H9 (cell line): ENCODE results near the gene CDH13. TPM values are rescaled to one million over a fixed set of nuclear protein-coding genes. Genes with fewer than 3 reads are reported as not detected.

Experiments used
- DNase-seq: peaks from one replicate; pipeline ENCODE4 v3.0.0-alpha.2; 2017
- H2AFZ ChIP-seq: one replicate; pipeline ENCODE4 v1.6.1; 2013; ENCODE audit warnings: mild to moderate bottlenecking, low read length, control low read depth, moderate library complexity
- H2AK5ac ChIP-seq: 2 replicates; pipeline ENCODE4 v1.6.1; 2013; ENCODE audit warnings: low read length, control low read depth, mixed read lengths; ENCODE audit not compliant: insufficient read length
- H2BK120ac ChIP-seq: one replicate; pipeline ENCODE4 v1.6.1; 2013; ENCODE audit warnings: low read depth, mild to moderate bottlenecking, low read length, control low read depth, inconsistent platforms; ENCODE audit not compliant: poor library complexity, severe bottlenecking
- H2BK12ac ChIP-seq: 2 replicates; pipeline ENCODE4 v1.6.1; 2013; ENCODE audit warnings: low read length, control low read depth, mixed read lengths, low read depth; ENCODE audit not compliant: insufficient read length
- H2BK15ac ChIP-seq: 2 replicates; pipeline ENCODE4 v1.6.1; 2013; ENCODE audit warnings: low read depth, low read length, control low read depth
- H2BK20ac ChIP-seq: one replicate; pipeline ENCODE4 v1.6.1; 2013; ENCODE audit warnings: low read depth, mild to moderate bottlenecking, low read length, control low read depth, inconsistent platforms; ENCODE audit not compliant: poor library complexity, severe bottlenecking
- H2BK5ac ChIP-seq: 2 replicates; pipeline ENCODE4 v1.6.1; 2013; ENCODE audit warnings: low read length, control low read depth, mixed read lengths; ENCODE audit not compliant: insufficient read length
- H3K14ac ChIP-seq: 2 replicates; pipeline ENCODE4 v1.6.1; 2013; ENCODE audit warnings: low read length, control low read depth; ENCODE audit not compliant: insufficient read depth
- H3K18ac ChIP-seq: 2 replicates; pipeline ENCODE4 v1.6.1; 2013; ENCODE audit warnings: low read depth, mild to moderate bottlenecking, mixed read lengths, low read length, control low read depth; ENCODE audit not compliant: insufficient read length
- H3K23ac ChIP-seq: 2 replicates; pipeline ENCODE4 v1.6.1; 2013; ENCODE audit warnings: low read length, control low read depth, mixed read lengths, low read depth; ENCODE audit not compliant: insufficient read length
- H3K23me2 ChIP-seq: 2 replicates; pipeline ENCODE4 v1.6.1; 2013; ENCODE audit warnings: low read depth, mild to moderate bottlenecking, mixed read lengths, low read length, control low read depth; ENCODE audit not compliant: insufficient read length, poor library complexity, severe bottlenecking
- H3K27ac ChIP-seq: 2 replicates; pipeline ENCODE4 v1.5.1; 2013; ENCODE audit warnings: low read length, control low read depth, mixed read lengths, low read depth; ENCODE audit not compliant: insufficient read length
- H3K27me3 ChIP-seq: 2 replicates; pipeline ENCODE4 v1.6.1; 2013; ENCODE audit warnings: low read length, control low read depth, inconsistent platforms; ENCODE audit not compliant: insufficient read depth
- H3K4ac ChIP-seq: 2 replicates; pipeline ENCODE4 v1.6.1; 2013; ENCODE audit warnings: low read depth, mild to moderate bottlenecking, control low read depth, inconsistent platforms, low read length, moderate library complexity
- H3K4me1 ChIP-seq: 2 replicates; pipeline ENCODE4 v1.6.1; 2013; ENCODE audit warnings: low read length, control low read depth, inconsistent platforms; ENCODE audit not compliant: insufficient read depth
- H3K4me2 ChIP-seq: 2 replicates; pipeline ENCODE4 v1.6.1; 2013; ENCODE audit warnings: low read length, control low read depth, mixed read lengths; ENCODE audit not compliant: insufficient read length, insufficient read depth
- H3K56ac ChIP-seq: 2 replicates; pipeline ENCODE4 v1.6.1; 2013; ENCODE audit warnings: low read depth, mild to moderate bottlenecking, mixed read lengths, low read length, control low read depth; ENCODE audit not compliant: insufficient read length
- H3K79me1 ChIP-seq: 2 replicates; pipeline ENCODE4 v1.6.1; 2013; ENCODE audit warnings: low read depth, mild to moderate bottlenecking, moderate library complexity, low read length, control low read depth, inconsistent platforms; ENCODE audit not compliant: insufficient read depth, poor library complexity, severe bottlenecking
- H3K79me2 ChIP-seq: 2 replicates; pipeline ENCODE4 v1.6.1; 2013; ENCODE audit warnings: low read length, control low read depth, inconsistent platforms; ENCODE audit not compliant: insufficient read depth
- H3K9ac ChIP-seq: 2 replicates; pipeline ENCODE4 v1.6.1; 2013; ENCODE audit warnings: low read length, control low read depth, mixed read lengths; ENCODE audit not compliant: insufficient read length; ENCODE audit errors: extremely low read depth
- H3K9me3 ChIP-seq: one replicate; pipeline ENCODE4 v1.6.1; 2013; ENCODE audit warnings: low read depth, low read length, inconsistent platforms; ENCODE audit not compliant: control insufficient read depth
- H3T11ph ChIP-seq: one replicate; pipeline ENCODE4 v1.6.1; 2013; ENCODE audit warnings: mild to moderate bottlenecking, low read length, control low read depth, inconsistent platforms
- H4K20me1 ChIP-seq: one replicate; pipeline ENCODE4 v1.6.1; 2013; ENCODE audit not compliant: control insufficient read depth, insufficient read length, insufficient read depth
- H4K5ac ChIP-seq: 2 replicates; pipeline ENCODE4 v1.6.1; 2013; ENCODE audit warnings: low read depth, mild to moderate bottlenecking, mixed read lengths, low read length, control low read depth; ENCODE audit not compliant: insufficient read length
- H4K8ac ChIP-seq: replicated peaks from 2 replicates; pipeline ENCODE4 v1.6.1; 2013; ENCODE audit warnings: low read length, control low read depth, mixed read lengths, low read depth; ENCODE audit not compliant: insufficient read length
- H4K91ac ChIP-seq: 2 replicates; pipeline ENCODE4 v1.6.1; 2013; ENCODE audit warnings: low read depth, mild to moderate bottlenecking, moderate library complexity, mixed read lengths, low read length, control low read depth; ENCODE audit not compliant: insufficient read length
- H3K27ac Mint-ChIP-seq, 3 experiments: 2 replicates in 2 of 3; 3 replicates in 1 of 3; pipeline ENCODE4 v1.8.0; 2020 to 2021; ENCODE audit warnings: mixed read lengths in 3 of 3, mild to moderate bottlenecking in 1 of 3, moderate library complexity in 1 of 3
- H3K27me3 Mint-ChIP-seq: 2 replicates; pipeline ENCODE4 v1.8.0; 2021; ENCODE audit warnings: low read depth, mild to moderate bottlenecking, moderate library complexity, mixed read lengths
- H3K36me3 Mint-ChIP-seq, 3 experiments: 2 replicates in 2 of 3; 3 replicates in 1 of 3; pipeline ENCODE4 v1.8.0; 2020 to 2021; ENCODE audit warnings: low read depth in 3 of 3, mixed read lengths in 3 of 3; ENCODE audit not compliant: insufficient read depth in 1 of 3
- H3K4me1 Mint-ChIP-seq, 2 experiments: 2 replicates each; pipeline ENCODE4 v1.8.0; 2020; ENCODE audit warnings: mixed read lengths in 2 of 2
- H3K4me3 Mint-ChIP-seq, 2 experiments: 2 replicates in 1 of 2; 3 replicates in 1 of 2; pipeline ENCODE4 v1.8.0; 2020 to 2021; ENCODE audit warnings: mild to moderate bottlenecking in 2 of 2, mixed read lengths in 2 of 2, moderate library complexity in 1 of 2
- H3K9me3 Mint-ChIP-seq, 2 experiments: 2 replicates in 1 of 2; 3 replicates in 1 of 2; pipeline ENCODE4 v1.8.0; 2020; ENCODE audit warnings: mild to moderate bottlenecking in 2 of 2, mixed read lengths in 2 of 2, moderate library complexity in 1 of 2
- WGBS: extraction: QIAGEN DNeasy Blood & Tissue Kit; methylation state at CpG from one replicate; pipeline ENCODE4 v1.1.7; 2013; ENCODE audit warnings: missing lambda C conversion rate, low lambda C conversion rate, mixed read lengths; ENCODE audit not compliant: insufficient read length; ENCODE audit errors: extremely low coverage; 5-methylcytosine and 5-hydroxymethylcytosine counted together
- total RNA-seq: library from RNA; stranded (reverse); gene quantifications from 2 replicates; pipeline ENCODE4 v1.2.1, GENCODE V29; 2021
- TF ChIP-seq, protein P1 (sequence below): fragments of 200-600 bp; sonication (generic); conservative IDR thresholded peaks from 3 replicates; pipeline ENCODE4 v1.8.0; 2021; ENCODE audit warnings: antibody characterized with exemption, mild to moderate bottlenecking

CDH13 gene
- total RNA-seq, 1 experiment from 2014 or later: 1.5 TPM

DNA sequence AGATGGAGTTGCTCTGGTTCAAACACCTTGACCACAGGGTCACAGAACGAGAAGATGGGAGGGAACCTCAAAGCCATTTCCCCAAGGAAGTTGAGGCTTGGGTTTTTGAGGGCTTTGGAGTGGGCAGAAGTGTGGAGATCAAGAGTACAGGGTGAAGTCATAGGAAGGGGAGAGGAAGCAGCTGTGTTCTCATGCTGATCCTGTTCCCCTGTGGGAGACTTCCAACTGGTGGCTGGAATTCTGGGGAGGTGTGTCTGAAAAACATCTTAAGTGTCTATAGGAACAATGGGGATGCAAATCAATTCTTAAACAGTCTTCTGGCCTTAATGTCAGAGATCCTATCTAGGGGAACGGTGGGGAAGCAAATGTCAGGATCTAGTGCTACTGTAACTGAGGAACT lies 1142.2 kb downstream of the CDH13 start:
- H3K27ac Mint-ChIP-seq: no peak overlapping the region; a peak in 2 of 7 replicates
- WGBS: no CpG with 5 or more reads among the region's 2 CpGs
- H3K4me1 Mint-ChIP-seq: peaks cover 32 to 35% of the 10 kb centered on the region in 2 experiments

More for the DNA sequence above, 1142.2 kb downstream of the CDH13 start:
- Histone ChIP-seq H4K8ac (no peak overlapping the region), H3K4me1 (peaks cover 12% of the 10 kb centered on the region; the same call in 1 of the 2 replicates), H3K23me2 (no peaks in the 10 kb centered on the region), H3K27me3 (no peaks in the 10 kb centered on the region), H3K14ac (peak overlapping the region; percentile 56; the same call in 1 of the 2 replicates), H2BK120ac (no peak overlapping the region), H3K27ac (peak overlapping the region; percentile 65), H2BK15ac (no peak overlapping the region), H3K9me3 (no peaks in the 10 kb centered on the region), H2BK20ac (no peak overlapping the region), H2AFZ (no peak overlapping the region), H4K20me1 (no peaks in the 10 kb centered on the region), H3T11ph (no peak overlapping the region), H2BK5ac (no peak overlapping the region), H3K9ac (no peak overlapping the region), H3K79me1 (no peaks in the 10 kb centered on the region), H2AK5ac (no peak overlapping the region), H3K18ac (no peak overlapping the region), H3K4me2 (peak overlapping the region; percentile 4), H3K4ac (no peak overlapping the region), H4K91ac (no peak overlapping the region), H2BK12ac (no peak overlapping the region), H3K23ac (no peak overlapping the region), H3K56ac (no peak overlapping the region), H4K5ac (no peak overlapping the region), H3K79me2 (no peaks in the 10 kb centered on the region)
- TF ChIP-seq, protein P1, sequence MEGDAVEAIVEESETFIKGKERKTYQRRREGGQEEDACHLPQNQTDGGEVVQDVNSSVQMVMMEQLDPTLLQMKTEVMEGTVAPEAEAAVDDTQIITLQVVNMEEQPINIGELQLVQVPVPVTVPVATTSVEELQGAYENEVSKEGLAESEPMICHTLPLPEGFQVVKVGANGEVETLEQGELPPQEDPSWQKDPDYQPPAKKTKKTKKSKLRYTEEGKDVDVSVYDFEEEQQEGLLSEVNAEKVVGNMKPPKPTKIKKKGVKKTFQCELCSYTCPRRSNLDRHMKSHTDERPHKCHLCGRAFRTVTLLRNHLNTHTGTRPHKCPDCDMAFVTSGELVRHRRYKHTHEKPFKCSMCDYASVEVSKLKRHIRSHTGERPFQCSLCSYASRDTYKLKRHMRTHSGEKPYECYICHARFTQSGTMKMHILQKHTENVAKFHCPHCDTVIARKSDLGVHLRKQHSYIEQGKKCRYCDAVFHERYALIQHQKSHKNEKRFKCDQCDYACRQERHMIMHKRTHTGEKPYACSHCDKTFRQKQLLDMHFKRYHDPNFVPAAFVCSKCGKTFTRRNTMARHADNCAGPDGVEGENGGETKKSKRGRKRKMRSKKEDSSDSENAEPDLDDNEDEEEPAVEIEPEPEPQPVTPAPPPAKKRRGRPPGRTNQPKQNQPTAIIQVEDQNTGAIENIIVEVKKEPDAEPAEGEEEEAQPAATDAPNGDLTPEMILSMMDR: no peak
- DNase-seq: no peak
- H3K27me3 Mint-ChIP-seq: no peaks in the 10 kb centered on the region
- H3K4me3 Mint-ChIP-seq: no peak overlapping the region; a peak in 1 of 5 replicates
- H3K9me3 Mint-ChIP-seq: peaks cover 0 to 3% of the 10 kb centered on the region in 2 experiments; a peak in 2 of 5 replicates
- H3K36me3 Mint-ChIP-seq: no peaks in the 10 kb centered on the region; a peak in 1 of 7 replicates
